Measurements from ENCODE around the gene TMEM184A.

The TMEM184A gene

GRCh38 chr7:1501487-1502270 is 54.3 kb downstream of the TMEM184A start:
- DNase-seq: no peak

GRCh38 chr7:1500064-1500807 is 55.8 kb downstream of the TMEM184A start:
- no peak for DNase-seq

- no peak for DNase-seq
Observed at GRCh38 chr7:1499367-1500029, 56.5 kb downstream of the TMEM184A start.

- DNase-seq: no peak
Observed at GRCh38 chr7:1498370-1499305, 57.4 kb downstream of the TMEM184A start.

- DNase-seq: no peak
Observed at GRCh38 chr7:1497293-1497927, 58.6 kb downstream of the TMEM184A start.

- no peak for DNase-seq
Observed at GRCh38 chr7:1496531-1497292, 59.3 kb downstream of the TMEM184A start.

- DNase-seq: no peak
Observed at GRCh38 chr7:1495564-1496242, 60.3 kb downstream of the TMEM184A start.

- DNase-seq: no peak
Observed at GRCh38 chr7:1494866-1495563, 61.0 kb downstream of the TMEM184A start.

- no peak for DNase-seq
Observed at GRCh38 chr7:1494447-1494846, 61.6 kb downstream of the TMEM184A start.

GRCh38 chr7:1493571-1493970 is 62.4 kb downstream of the TMEM184A start:
- DNase-seq: no peak

- DNase-seq: no peak
Observed at GRCh38 chr7:1493129-1493528, 62.9 kb downstream of the TMEM184A start.

GRCh38 chr7:1492640-1493039 is 63.4 kb downstream of the TMEM184A start:
- DNase-seq: no peak
